ENCODE results near the gene ABAT.

Gene ABAT

GRCh38 chr16:8714807-8715206, 40.4 kb downstream of the ABAT start:
- Histone ChIP-seq H3K9me2 (ENCODE audit: low read depth, low read length) (no peaks in the 10 kb centered on the region), H3K4me2 (ENCODE audit: low read length) (no peak overlapping the region), H3K4me1 (ENCODE audit: insufficient read depth, low read length, severe bottlenecking) (no peaks in the 10 kb centered on the region), H3F3A (ENCODE audit: insufficient read depth, low read length) (no peaks in the 10 kb centered on the region), H4K20me1 (ENCODE audit: insufficient read depth, low read length) (no peaks in the 10 kb centered on the region), H3K27ac (ENCODE audit: low read depth, low read length, poor library complexity, severe bottlenecking) (no peak overlapping the region), H3K9ac (ENCODE audit: low read length) (no peak overlapping the region), H3K4me3 (ENCODE audit: low read depth, low read length, poor library complexity, severe bottlenecking) (no peak overlapping the region), H3K79me2 (ENCODE audit: insufficient read depth, low read length) (no peaks in the 10 kb centered on the region), H2AFZ (ENCODE audit: low read length) (no peak overlapping the region), H3K27me3 (ENCODE audit: insufficient read depth, low read length) (no peaks in the 10 kb centered on the region), H3K36me3 (ENCODE audit: insufficient read depth, low read length) (no peaks in the 10 kb centered on the region; the same call in 1 of the 2 replicates), H3K9me3 (ENCODE audit: low read length) (peaks cover 2% of the 10 kb centered on the region; the same call in 1 of the 2 replicates)
- TF ChIP-seq EZH2 (IDR thresholded peaks at IDR 0.05; ENCODE audit: borderline replicate concordance, low read length) (no peak), CTCF (IDR thresholded peaks at IDR 0.05; ENCODE audit: low read length) (no peak)

GRCh38 chr16:8716052-8716451, 41.6 kb downstream of the ABAT start:
- Histone ChIP-seq H3K27me3 (ENCODE audit: insufficient read depth, low read length) (no peaks in the 10 kb centered on the region; the same call in 1 of the 2 replicates), H3K9me2 (ENCODE audit: low read depth, low read length) (no peaks in the 10 kb centered on the region), H3K4me2 (ENCODE audit: low read length) (no peak overlapping the region), H3F3A (ENCODE audit: insufficient read depth, low read length) (no peaks in the 10 kb centered on the region), H4K20me1 (ENCODE audit: insufficient read depth, low read length) (no peaks in the 10 kb centered on the region), H3K9me3 (ENCODE audit: low read length) (peaks cover 2% of the 10 kb centered on the region; the same call in 1 of the 2 replicates), H3K4me1 (ENCODE audit: insufficient read depth, low read length, severe bottlenecking) (no peaks in the 10 kb centered on the region), H3K9ac (ENCODE audit: low read length) (no peak overlapping the region), H3K79me2 (ENCODE audit: insufficient read depth, low read length) (no peaks in the 10 kb centered on the region), H3K27ac (ENCODE audit: low read depth, low read length, poor library complexity, severe bottlenecking) (no peak overlapping the region), H3K4me3 (ENCODE audit: low read depth, low read length, poor library complexity, severe bottlenecking) (no peak overlapping the region), H2AFZ (ENCODE audit: low read length) (no peak overlapping the region), H3K36me3 (ENCODE audit: insufficient read depth, low read length) (no peaks in the 10 kb centered on the region; the same call in 1 of the 2 replicates)
- TF ChIP-seq EZH2 (IDR thresholded peaks at IDR 0.05; ENCODE audit: borderline replicate concordance, low read length) (no peak), CTCF (IDR thresholded peaks at IDR 0.05; ENCODE audit: low read length) (no peak)

- Histone ChIP-seq H3K79me2 (ENCODE audit: insufficient read depth, low read length) (no peaks in the 10 kb centered on the region), H3K27me3 (ENCODE audit: insufficient read depth, low read length) (no peaks in the 10 kb centered on the region; the same call in 1 of the 2 replicates), H3K9ac (ENCODE audit: low read length) (no peak overlapping the region)
Measured at GRCh38 chr16:8716592-8716991, 42.2 kb downstream of the ABAT start.

More at GRCh38 chr16:8716592-8716991, 42.2 kb downstream of the ABAT start:
- Histone ChIP-seq H3K36me3 (ENCODE audit: insufficient read depth, low read length) (no peaks in the 10 kb centered on the region; the same call in 1 of the 2 replicates), H4K20me1 (ENCODE audit: insufficient read depth, low read length) (no peaks in the 10 kb centered on the region), H2AFZ (ENCODE audit: low read length) (no peak overlapping the region), H3K4me3 (ENCODE audit: low read depth, low read length, poor library complexity, severe bottlenecking) (no peak overlapping the region), H3K27ac (ENCODE audit: low read depth, low read length, poor library complexity, severe bottlenecking) (no peak overlapping the region), H3F3A (ENCODE audit: insufficient read depth, low read length) (no peaks in the 10 kb centered on the region), H3K4me2 (ENCODE audit: low read length) (no peak overlapping the region), H3K4me1 (ENCODE audit: insufficient read depth, low read length, severe bottlenecking) (no peaks in the 10 kb centered on the region), H3K9me3 (ENCODE audit: low read length) (peaks cover 2% of the 10 kb centered on the region; the same call in 1 of the 2 replicates), H3K9me2 (ENCODE audit: low read depth, low read length) (no peaks in the 10 kb centered on the region)
- TF ChIP-seq CTCF (IDR thresholded peaks at IDR 0.05; ENCODE audit: low read length), result no peak
- TF ChIP-seq EZH2 (IDR thresholded peaks at IDR 0.05; ENCODE audit: borderline replicate concordance, low read length), result no peak

Data from OCI-LY1 (cell line).